Stimulated activated naive CD8-positive, alpha-beta T cell treated with anti-CD3 and anti-CD28 coated beads, Interleukin-15, amount 100 ng/mL, for 72 hours (primary cell): ENCODE results near the gene MAST4.

Source experiments
- ATAC-seq: fragments of 150-1000 bp; cut with Tn5 transposase; 2 replicates; pipeline ENCODE4 v1.10.0; 2021; ENCODE audit warnings: mild to moderate bottlenecking, moderate library complexity
- DNase-seq, 2 donors: peaks; one replicate each; pipeline ENCODE4 v3.0.0; 2021 to 2022
- H3K27ac Mint-ChIP-seq, 2 donors: one replicate each; pipeline ENCODE4 v1.8.0; 2022; ENCODE audit warnings: mild to moderate bottlenecking in 2 of 2, mixed read lengths in 2 of 2, moderate library complexity in 2 of 2
- H3K27me3 Mint-ChIP-seq: one replicate; pipeline ENCODE4 v1.8.0; 2022; ENCODE audit warnings: mixed read lengths
- H3K4me1 Mint-ChIP-seq: one replicate; pipeline ENCODE4 v1.8.0; 2022; ENCODE audit warnings: mild to moderate bottlenecking, mixed read lengths
- H3K4me3 Mint-ChIP-seq, 2 donors: one replicate each; pipeline ENCODE4 v1.8.0; 2022; ENCODE audit warnings: mild to moderate bottlenecking in 2 of 2, mixed read lengths in 2 of 2, moderate library complexity in 1 of 2
- H3K9me3 Mint-ChIP-seq, 2 donors: one replicate each; pipeline ENCODE4 v1.8.0; 2022; ENCODE audit warnings: mixed read lengths in 2 of 2

MAST4 gene

DNA sequence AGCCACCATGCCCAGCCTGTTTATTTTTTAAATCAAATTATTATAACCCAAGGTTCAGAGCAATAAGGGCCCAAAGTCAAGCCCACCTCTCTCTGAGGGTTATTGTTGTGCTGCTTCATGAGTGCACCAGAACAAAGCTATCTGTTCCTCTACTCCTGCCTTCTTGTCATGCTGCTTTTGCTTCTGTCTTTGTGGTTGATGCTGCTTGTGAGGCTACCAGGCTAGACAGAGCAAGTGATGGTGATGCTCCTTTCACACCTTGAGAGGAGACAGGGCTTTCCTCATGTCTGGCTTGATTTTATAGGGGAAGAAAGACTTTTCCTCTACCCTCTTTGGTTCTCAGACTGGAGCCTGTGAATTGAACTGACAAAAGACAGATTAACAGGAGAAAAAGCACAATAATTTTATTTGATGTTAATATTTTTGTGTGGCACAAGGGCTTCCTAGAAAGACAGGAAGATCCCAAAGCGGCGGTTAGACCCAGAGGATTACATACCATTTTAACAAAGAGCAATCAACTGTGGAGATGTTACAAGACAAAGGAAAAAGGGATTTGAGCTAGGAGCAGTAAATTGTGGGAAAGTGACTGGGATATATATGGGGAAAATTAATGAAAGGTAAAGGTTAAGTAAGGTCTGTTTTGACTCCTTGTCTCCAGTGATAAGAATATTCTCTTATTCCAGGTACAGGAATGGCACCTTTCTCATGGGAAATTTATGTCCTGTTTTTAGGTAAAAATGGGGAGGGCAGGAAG is 604.8 kb downstream of the MAST4 start:
- H3K9me3 Mint-ChIP-seq, result peaks cover 0 to 9% of the 10 kb centered on the region in 2 donors
- no peak for DNase-seq
- H3K4me3 Mint-ChIP-seq, result no peak overlapping the region
- H3K27ac Mint-ChIP-seq, result peak overlapping the region in 1 of 2 donors; percentile 30
- peaks cover 81% of the 10 kb centered on the region for H3K4me1 Mint-ChIP-seq
- no peaks in the 10 kb centered on the region for H3K27me3 Mint-ChIP-seq
- peak; percentile 33 for ATAC-seq

DNA sequence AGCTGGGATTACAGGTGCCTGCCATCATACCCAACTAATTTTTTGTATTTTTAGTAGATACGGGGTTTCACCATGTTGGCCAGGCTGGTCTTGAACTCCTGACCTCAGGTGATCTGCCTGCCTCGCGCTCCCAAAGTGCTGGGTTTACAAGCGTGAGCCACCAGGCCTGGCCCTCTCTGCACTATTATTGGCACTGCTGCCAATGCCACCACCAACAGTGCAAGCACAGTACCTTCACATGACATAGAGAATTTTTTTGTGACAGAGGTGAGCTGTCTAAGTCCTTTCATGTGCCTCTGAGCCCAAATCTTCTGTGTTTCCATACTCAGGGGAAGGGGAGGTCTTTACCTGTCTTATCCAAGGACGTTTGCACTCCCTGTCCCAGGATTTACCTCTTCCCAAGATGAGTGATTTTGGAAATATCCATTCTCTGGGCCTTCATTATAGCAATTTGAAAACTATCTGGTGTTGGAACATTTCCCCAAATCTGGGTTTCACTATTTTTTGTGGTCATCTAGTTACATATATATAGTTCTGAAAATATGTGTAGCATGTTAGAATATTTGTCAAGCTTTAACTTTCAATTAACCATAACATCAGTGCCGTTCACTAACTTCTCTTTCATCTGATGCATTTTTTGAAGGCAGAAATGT is 605.8 kb downstream of the MAST4 start:
- H3K4me3 Mint-ChIP-seq, result no peak overlapping the region
- no peak overlapping the region for H3K27ac Mint-ChIP-seq
- no peak for ATAC-seq
- no peaks in the 10 kb centered on the region for H3K27me3 Mint-ChIP-seq
- peaks cover 0 to 9% of the 10 kb centered on the region in 2 donors for H3K9me3 Mint-ChIP-seq
- peaks cover 88% of the 10 kb centered on the region for H3K4me1 Mint-ChIP-seq
- no peak for DNase-seq

DNA sequence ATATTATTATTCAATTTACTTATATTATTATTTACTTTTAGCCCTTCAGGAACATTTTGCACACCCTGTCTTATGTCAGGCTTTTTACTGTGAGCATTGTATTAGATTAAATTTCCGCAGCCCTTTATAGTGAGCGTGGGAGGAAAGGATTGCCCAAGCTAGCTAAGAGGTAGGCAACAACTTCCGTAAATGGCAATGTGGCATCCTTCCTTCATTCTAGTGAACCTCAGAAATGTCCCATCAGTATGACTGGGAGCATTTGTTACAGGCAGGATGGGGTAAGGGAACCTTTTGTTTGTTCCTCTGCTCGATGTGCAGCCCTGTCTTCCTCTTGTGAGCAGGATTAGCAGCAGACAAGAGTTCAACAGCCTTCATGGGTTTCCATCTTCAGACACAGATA is 606.6 kb downstream of the MAST4 start:
- Mint-ChIP-seq H3K9me3 (peaks cover 0 to 9% of the 10 kb centered on the region in 2 donors), H3K27ac (peak overlapping the region; percentile 54 to 65), H3K4me3 (peak overlapping the region; percentile 26 to 32), H3K4me1 (peaks cover 92% of the 10 kb centered on the region), H3K27me3 (no peaks in the 10 kb centered on the region)
- DNase-seq (no peak), ATAC-seq (no peak)

DNA sequence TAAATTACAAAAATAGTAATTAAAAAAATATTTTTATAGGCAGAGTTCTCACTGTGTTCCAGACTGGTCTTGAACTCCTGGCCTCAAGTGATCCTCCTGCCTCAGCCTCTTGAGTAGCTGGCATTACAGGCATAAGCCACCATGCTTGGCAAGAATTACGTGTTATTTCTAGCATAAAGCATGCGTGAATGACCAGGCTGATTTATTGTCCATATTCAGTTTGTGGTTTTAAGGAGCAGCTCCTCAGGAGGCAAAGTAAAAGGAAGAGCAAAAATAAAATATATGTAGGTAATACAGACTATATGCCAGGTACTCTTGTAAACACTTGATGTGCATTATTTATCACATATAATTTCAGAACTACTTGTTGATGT is 607.5 kb downstream of the MAST4 start:
- H3K4me3 Mint-ChIP-seq, result no peak overlapping the region
- no peaks in the 10 kb centered on the region for H3K27me3 Mint-ChIP-seq
- no peak overlapping the region for H3K27ac Mint-ChIP-seq
- ATAC-seq, result no peak
- H3K9me3 Mint-ChIP-seq, result peaks cover 0 to 9% of the 10 kb centered on the region in 2 donors
- H3K4me1 Mint-ChIP-seq, result peaks cover 97% of the 10 kb centered on the region
- DNase-seq, result no peak

DNA sequence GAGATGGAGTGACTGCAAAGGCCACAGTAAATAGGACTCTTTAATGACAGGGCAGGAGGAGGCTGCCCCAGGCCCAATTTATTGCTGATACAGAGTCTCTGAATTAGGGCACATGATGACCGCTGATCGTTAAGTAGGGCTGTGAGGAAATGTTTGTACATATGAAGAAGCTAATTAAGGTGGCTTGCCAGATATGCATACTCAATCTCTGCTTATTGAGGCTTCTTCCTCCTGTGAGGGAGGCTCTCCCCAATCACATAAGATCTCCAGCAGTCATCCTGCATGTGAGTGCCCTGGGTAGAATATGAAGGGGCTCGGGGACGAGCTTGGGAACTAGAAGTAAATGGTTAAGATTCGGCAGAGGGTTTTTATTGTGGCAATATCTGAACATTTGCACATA is 608.6 kb downstream of the MAST4 start:
- Mint-ChIP-seq H3K27me3 (no peaks in the 10 kb centered on the region), H3K4me3 (peak overlapping the region in 1 of 2 donors; percentile 52), H3K4me1 (peaks cover 97% of the 10 kb centered on the region), H3K9me3 (peaks cover 0 to 6% of the 10 kb centered on the region in 2 donors), H3K27ac (no peak overlapping the region)
- DNase-seq (no peak), ATAC-seq (no peak)

DNA sequence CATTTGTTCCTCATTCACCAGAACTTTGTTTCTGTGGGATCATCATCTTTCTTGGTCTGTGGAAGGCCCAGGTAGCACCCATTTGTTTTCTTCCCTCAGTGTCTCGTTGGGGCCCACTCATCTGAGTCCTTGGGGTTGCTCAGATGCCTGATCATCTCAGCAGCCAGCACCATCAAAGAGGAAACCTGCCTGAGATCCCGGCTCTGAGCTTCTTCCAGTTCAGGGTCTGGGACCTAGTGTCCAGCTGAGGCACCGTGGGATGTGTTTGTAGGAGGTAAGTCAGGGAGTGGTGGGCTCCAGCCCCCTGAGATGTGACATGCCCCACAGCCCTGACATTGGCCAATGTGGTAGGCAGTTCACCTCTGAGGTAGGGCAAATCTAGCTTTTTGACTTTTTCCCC is 609.8 kb downstream of the MAST4 start:
- Mint-ChIP-seq H3K4me1 (peaks cover 88% of the 10 kb centered on the region), H3K4me3 (peak overlapping the region; percentile 25 to 52)
- no peak for DNase-seq

DNA sequence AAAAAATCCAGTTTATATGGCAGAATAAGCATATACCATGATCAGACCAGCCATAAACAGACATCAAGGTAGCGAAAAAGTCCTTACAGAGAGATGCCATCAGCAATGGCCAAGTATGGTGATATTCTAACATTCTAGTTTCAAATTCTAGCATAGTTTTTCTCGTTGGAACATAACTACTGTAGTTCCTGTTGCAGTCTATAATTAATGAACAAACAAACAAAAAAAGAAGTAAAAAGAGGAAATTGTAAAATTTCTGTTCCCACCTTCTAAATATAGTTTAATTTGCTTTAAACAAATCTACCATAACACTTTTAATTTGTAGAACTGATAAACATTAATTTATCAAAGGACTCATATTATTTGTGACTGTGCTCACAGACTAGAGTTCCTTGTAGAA is 610.3 kb downstream of the MAST4 start:
- no peaks in the 10 kb centered on the region for H3K9me3 Mint-ChIP-seq
- H3K4me1 Mint-ChIP-seq, result peaks cover 83% of the 10 kb centered on the region
- no peak for DNase-seq
- no peak for ATAC-seq
- H3K4me3 Mint-ChIP-seq, result peak overlapping the region; percentile 25 to 62
- no peaks in the 10 kb centered on the region for H3K27me3 Mint-ChIP-seq
- peak overlapping the region; percentile 55 to 67 for H3K27ac Mint-ChIP-seq

More for the DNA sequence above, 609.8 kb downstream of the MAST4 start:
- ATAC-seq, result no peak
- Mint-ChIP-seq H3K27ac (peak overlapping the region; percentile 67 to 74), H3K27me3 (no peaks in the 10 kb centered on the region), H3K9me3 (peaks cover 0 to 4% of the 10 kb centered on the region in 2 donors)

DNA sequence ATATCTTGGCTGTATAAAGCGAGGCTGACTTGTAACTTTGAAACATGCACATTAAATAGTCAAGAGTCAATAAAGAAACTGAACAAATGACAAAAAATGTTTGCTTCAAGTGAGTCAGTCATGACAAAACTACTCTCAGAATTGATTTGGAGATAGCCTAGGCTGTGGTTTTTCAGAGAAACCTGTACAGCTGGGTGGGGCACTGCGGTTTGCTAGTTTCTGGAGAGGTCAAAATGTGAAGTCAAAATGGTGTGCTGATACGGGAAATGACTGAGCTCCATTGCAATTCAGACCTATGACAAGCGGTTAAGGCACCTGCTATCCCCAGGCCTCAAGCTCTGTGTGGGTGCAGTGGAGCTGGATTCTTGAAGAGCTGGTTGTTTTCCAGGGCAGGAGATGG is 610.7 kb downstream of the MAST4 start:
- peak overlapping the region in 1 of 2 donors; percentile 62 for H3K4me3 Mint-ChIP-seq
- peaks cover 78% of the 10 kb centered on the region for H3K4me1 Mint-ChIP-seq
- H3K27me3 Mint-ChIP-seq, result no peaks in the 10 kb centered on the region
- peak overlapping the region in 1 of 2 donors; percentile 74 for H3K27ac Mint-ChIP-seq
- no peaks in the 10 kb centered on the region for H3K9me3 Mint-ChIP-seq
- ATAC-seq (peak; percentile 96), DNase-seq (peak; percentile 84 to 93)

DNA sequence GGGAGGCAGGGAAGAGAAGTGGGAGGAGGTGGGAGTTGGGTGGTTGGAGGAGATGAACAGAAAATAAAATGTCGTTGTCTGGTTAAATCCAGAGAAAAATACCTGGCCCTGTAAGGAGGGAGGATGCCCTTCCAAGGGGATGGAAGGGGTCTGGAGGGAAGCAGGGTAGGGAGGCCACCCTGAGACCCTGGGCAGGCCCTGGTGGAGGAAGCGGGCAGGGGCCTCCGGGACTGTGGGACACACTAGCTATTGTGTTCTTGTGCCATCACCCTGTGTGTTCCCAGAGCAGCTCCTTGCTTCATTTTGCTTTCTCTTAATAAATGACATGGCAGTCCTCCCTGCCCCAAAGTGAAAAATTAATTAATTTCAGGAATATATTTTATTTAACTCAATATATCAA is 612.2 kb downstream of the MAST4 start:
- Mint-ChIP-seq H3K27ac (peak overlapping the region in 1 of 2 donors; percentile 22), H3K4me3 (no peak overlapping the region), H3K9me3 (no peaks in the 10 kb centered on the region), H3K27me3 (no peaks in the 10 kb centered on the region), H3K4me1 (peaks cover 64% of the 10 kb centered on the region)
- DNase-seq (no peak), ATAC-seq (no peak)

DNA sequence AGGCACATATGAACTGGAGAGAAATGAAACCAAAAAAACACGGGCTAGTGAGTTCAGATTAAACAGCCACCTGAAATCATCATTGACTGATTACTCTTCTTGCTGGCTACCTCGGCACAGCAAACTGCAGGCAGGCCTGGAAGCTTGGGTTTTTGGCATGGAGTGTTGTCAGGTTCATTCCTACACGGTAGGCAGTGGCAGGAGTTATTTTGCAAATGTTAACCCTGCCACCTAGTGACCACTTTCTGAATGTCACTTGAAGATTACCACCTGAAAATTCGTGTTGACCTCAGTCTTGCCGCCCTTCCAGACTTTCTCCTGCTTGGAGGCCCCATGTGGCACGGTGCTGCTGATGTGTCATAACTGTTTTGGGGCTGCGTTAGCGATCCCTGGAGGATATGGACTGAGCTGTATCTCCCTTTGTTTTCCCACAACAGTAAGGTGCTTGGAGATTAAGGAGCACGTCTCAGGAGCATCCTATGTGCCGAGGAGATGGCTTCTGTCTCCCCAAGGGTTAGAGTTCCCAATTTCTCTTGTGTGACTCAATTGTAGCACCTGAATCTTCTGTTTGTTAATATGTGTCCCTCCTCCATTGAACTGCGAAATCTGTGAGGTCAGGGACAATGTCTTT is 613.1 kb downstream of the MAST4 start:
- H3K9me3 Mint-ChIP-seq, result no peaks in the 10 kb centered on the region
- H3K4me1 Mint-ChIP-seq, result peaks cover 59% of the 10 kb centered on the region
- H3K27ac Mint-ChIP-seq, result no peak overlapping the region
- ATAC-seq (peak; percentile 41), DNase-seq (peak; percentile 52 to 64)
- no peaks in the 10 kb centered on the region for H3K27me3 Mint-ChIP-seq
- no peak overlapping the region for H3K4me3 Mint-ChIP-seq

DNA sequence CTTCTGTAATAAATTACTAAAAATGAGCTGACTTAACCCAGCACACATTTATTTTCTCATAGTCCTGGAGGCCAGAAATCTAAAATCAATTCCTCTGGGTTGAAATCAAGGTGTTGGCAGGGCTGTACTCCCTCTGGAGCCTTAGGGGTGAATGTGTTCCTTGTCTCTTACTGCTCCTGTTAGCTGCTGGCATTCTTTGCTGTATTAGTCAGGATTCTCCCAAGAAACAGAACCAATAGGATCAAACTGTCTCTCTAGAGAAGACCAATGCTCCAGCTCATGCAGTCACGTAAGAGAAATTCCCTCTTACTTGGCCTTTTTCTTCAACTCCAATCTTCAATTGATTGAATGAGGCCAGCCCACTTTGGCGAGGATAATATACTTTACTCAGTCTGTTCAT is 615.7 kb downstream of the MAST4 start:
- Mint-ChIP-seq H3K9me3 (no peaks in the 10 kb centered on the region), H3K27me3 (no peaks in the 10 kb centered on the region), H3K4me3 (no peak overlapping the region), H3K27ac (no peak overlapping the region), H3K4me1 (peaks cover 56% of the 10 kb centered on the region)
- no peak for ATAC-seq
- DNase-seq, result no peak

DNA sequence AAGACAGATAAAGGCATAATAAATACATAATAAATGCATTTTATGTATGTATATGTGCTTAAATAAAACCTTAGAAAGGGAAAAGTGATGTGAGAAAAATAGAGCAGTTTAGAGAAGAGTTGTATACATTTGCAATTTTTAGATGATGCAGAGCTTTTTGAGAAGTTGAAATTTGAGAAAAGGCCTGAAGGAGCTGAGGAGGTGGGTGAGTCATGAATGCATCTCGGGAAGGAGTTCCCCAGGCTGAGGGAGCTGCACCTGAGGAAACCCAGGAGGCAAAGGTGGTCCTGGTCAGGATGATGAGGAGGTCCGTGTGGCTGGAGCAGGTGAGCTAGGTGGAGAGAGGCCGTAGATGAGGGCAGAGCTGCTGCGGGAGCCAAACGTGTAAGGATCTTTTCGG is 617.8 kb downstream of the MAST4 start:
- DNase-seq, result no peak
- peak overlapping the region in 1 of 2 donors; percentile 4 for H3K27ac Mint-ChIP-seq
- ATAC-seq, result no peak
- H3K9me3 Mint-ChIP-seq, result no peaks in the 10 kb centered on the region
- no peak overlapping the region for H3K4me3 Mint-ChIP-seq
- H3K27me3 Mint-ChIP-seq, result no peaks in the 10 kb centered on the region
- H3K4me1 Mint-ChIP-seq, result peaks cover 54% of the 10 kb centered on the region

DNA sequence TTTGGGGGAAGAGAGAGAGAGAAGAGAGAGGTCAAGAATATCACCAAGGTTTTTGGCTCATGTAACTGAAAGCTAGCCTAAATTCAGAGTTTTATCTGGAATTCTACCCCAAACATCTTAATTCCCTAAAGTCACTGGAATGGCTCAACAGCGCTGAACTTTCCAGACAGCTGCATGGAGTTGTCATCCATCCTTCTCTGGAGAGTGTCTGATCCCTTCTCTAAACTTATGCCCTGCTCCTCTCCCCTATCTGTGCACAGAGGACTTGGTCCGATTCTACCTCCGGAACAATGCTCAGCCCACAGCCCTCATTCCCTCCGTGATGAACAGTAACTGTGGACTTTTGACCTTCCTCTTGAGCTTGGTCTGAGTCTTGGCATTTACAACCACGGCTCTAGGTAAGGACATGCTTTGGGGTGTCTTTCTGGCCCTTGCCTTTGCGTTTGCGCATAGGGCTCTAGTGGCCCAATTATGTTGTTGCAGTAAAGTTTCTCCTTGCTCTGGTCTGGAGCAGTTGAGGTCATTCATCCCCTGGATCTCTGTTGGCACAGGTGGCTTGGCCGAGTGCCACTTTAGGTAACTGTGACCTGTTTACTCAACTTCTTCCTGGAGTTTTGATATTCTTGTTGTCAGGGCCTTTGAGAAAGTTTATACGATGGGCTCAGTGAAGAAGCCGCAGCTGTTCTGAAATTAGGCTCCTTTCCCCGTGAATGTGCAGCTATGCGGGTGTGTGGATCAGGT is 618.7 kb downstream of the MAST4 start:
- H3K4me3 Mint-ChIP-seq, result no peak overlapping the region
- peaks cover 51% of the 10 kb centered on the region for H3K4me1 Mint-ChIP-seq
- no peaks in the 10 kb centered on the region for H3K9me3 Mint-ChIP-seq
- peak overlapping the region in 1 of 2 donors; percentile 40 for H3K27ac Mint-ChIP-seq
- H3K27me3 Mint-ChIP-seq, result no peaks in the 10 kb centered on the region
- DNase-seq (no peak), ATAC-seq (no peak)

DNA sequence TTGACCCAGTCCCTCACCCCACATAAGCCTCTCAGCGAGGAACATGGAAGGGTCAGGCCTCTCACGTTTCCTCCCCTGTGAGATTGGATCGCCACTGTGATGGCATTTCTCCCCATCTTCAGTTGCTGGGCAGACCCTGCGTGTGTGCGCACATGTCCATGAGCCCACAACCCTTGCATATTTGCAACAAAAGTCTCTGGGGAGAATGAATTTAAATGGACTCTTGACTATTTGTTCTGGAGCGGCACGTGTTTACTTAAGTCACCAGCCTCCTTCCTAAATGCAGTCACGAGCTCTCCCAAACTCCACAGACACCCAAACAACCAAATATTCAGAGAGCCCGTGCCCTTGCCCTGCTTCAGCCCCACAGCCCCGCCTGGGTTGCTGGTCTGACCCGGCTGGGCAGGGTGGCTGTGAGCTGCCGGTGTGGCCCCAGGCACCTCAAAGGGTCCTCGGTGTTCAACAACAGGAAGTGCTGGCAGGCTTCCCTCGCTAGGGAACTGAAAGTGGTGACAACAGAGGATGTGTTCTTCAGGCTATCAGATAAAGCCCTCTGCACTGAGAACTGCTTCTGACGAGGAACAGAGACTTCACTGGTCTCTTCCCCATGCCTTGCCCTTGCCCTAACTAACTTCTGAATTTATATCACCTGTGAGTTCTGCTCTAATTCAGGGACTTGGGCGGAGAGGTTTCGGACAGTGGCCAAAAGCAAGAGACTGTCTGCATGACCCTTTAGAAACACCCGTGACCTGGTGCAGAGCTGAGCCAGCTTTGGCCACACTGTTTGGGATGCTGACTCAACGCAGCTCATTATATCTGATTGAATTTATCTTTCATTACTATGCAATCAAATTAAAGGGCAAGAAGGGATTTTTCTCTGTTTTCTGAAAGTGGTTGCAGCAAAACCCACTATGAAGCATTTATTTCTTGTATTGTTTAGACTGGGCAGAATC is 619.6 kb downstream of the MAST4 start:
- H3K27ac Mint-ChIP-seq, result peak overlapping the region; percentile 97 to 98
- peaks cover 52% of the 10 kb centered on the region for H3K4me1 Mint-ChIP-seq
- H3K9me3 Mint-ChIP-seq, result no peaks in the 10 kb centered on the region
- DNase-seq (peak; percentile 59 to 78), ATAC-seq (peak; percentile 98)
- peak overlapping the region; percentile 76 to 84 for H3K4me3 Mint-ChIP-seq
- H3K27me3 Mint-ChIP-seq, result no peaks in the 10 kb centered on the region
